GM23248 (cell line): ENCODE data around the gene NGF.

Experiments
- EZH2 ChIP-seq: fragments of 200-600 bp; sonication (generic); IDR thresholded peaks from 2 replicates; pipeline ENCODE4 v1.6.1; 2018; ENCODE audit warnings: antibody characterized with exemption, mild to moderate bottlenecking; ENCODE audit not compliant: insufficient read depth, poor library complexity, severe bottlenecking
- EZH2phosphoT487 ChIP-seq: fragments of 200-600 bp; sonication (generic); IDR thresholded peaks from 2 replicates; pipeline ENCODE4 v1.6.1; 2018; ENCODE audit warnings: antibody characterized with exemption, moderate library complexity, mild to moderate bottlenecking, low read depth; ENCODE audit not compliant: insufficient read depth

GRCh38 chr1:115323366-115324004 is 14.6 kb downstream of the NGF start:
- no peak for TF ChIP-seq EZH2phosphoT487
- no peak for TF ChIP-seq EZH2
